ENCODE results near the gene MBD2.

DNA sequence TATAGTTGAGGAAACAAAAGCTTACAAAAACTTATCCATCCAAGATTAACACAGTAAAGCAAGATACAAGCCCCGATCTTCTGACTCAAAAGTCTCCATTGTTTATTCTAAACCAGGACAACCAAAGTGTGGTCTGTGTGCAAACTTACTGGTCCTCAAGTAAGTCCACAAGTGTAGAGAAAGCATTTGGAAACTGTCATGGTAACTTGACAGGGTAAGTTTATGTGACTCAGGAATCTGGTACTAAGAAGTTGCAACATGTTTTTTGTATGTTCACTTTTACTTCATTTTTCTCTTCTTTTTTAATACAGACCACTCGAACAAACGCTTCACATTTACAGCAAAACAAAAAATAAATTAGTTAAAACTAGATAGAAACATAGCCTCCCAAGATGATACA, 9.4 kb downstream of the MBD2 start:
- TF ChIP-seq EZH2 (IDR thresholded peaks at IDR 0.05; ENCODE audit: borderline replicate concordance, insufficient read depth, low read depth, low read length, poor library complexity, severe bottlenecking) = no peak
- TF ChIP-seq, protein P1, sequence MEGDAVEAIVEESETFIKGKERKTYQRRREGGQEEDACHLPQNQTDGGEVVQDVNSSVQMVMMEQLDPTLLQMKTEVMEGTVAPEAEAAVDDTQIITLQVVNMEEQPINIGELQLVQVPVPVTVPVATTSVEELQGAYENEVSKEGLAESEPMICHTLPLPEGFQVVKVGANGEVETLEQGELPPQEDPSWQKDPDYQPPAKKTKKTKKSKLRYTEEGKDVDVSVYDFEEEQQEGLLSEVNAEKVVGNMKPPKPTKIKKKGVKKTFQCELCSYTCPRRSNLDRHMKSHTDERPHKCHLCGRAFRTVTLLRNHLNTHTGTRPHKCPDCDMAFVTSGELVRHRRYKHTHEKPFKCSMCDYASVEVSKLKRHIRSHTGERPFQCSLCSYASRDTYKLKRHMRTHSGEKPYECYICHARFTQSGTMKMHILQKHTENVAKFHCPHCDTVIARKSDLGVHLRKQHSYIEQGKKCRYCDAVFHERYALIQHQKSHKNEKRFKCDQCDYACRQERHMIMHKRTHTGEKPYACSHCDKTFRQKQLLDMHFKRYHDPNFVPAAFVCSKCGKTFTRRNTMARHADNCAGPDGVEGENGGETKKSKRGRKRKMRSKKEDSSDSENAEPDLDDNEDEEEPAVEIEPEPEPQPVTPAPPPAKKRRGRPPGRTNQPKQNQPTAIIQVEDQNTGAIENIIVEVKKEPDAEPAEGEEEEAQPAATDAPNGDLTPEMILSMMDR (IDR thresholded peaks at IDR 0.05) = no peak
